ENCODE results near the gene DRC7. TPM values are rescaled to one million over a fixed set of nuclear protein-coding genes. Genes with fewer than 3 reads are reported as not detected.

Gene DRC7
- total RNA-seq, 2 donors from 2014 or later, result not detected

DNA sequence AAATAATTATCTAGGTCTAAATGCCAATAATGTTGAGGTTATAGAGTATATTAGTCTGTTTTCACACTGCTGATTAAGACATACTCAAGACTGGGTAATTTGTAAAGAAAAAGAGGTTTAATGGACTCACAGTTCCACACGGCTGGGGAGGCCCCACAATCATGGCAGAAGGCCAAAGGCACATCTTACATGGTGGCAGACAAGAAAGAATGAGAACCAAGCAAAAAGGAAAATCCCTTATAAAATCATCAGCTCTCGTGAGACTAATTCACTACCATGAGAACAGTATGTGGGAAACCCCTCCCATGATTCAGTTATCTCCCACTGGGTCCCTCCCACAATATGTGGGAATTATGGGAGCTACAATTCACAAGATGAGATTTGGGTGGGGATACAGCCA lies 38.1 kb downstream of the DRC7 start:
- Histone ChIP-seq H3K9ac (ENCODE audit: low read depth in 2 of 2, low read length in 2 of 2) (no peak overlapping the region), H3K4me1 (peaks cover 6% of the 10 kb centered on the region), H3K9me3 (no peaks in the 10 kb centered on the region), H3K27ac (no peak overlapping the region), H3K27me3 (no peaks in the 10 kb centered on the region), H3K36me3 (no peaks in the 10 kb centered on the region), H3K4me3 (no peak overlapping the region)
- TF ChIP-seq, protein P1, sequence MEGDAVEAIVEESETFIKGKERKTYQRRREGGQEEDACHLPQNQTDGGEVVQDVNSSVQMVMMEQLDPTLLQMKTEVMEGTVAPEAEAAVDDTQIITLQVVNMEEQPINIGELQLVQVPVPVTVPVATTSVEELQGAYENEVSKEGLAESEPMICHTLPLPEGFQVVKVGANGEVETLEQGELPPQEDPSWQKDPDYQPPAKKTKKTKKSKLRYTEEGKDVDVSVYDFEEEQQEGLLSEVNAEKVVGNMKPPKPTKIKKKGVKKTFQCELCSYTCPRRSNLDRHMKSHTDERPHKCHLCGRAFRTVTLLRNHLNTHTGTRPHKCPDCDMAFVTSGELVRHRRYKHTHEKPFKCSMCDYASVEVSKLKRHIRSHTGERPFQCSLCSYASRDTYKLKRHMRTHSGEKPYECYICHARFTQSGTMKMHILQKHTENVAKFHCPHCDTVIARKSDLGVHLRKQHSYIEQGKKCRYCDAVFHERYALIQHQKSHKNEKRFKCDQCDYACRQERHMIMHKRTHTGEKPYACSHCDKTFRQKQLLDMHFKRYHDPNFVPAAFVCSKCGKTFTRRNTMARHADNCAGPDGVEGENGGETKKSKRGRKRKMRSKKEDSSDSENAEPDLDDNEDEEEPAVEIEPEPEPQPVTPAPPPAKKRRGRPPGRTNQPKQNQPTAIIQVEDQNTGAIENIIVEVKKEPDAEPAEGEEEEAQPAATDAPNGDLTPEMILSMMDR (IDR thresholded peaks at IDR 0.05), result no peak
- no peak for DNase-seq
- intact Hi-C loops (cut with DNase I), result no loop called here

DNA sequence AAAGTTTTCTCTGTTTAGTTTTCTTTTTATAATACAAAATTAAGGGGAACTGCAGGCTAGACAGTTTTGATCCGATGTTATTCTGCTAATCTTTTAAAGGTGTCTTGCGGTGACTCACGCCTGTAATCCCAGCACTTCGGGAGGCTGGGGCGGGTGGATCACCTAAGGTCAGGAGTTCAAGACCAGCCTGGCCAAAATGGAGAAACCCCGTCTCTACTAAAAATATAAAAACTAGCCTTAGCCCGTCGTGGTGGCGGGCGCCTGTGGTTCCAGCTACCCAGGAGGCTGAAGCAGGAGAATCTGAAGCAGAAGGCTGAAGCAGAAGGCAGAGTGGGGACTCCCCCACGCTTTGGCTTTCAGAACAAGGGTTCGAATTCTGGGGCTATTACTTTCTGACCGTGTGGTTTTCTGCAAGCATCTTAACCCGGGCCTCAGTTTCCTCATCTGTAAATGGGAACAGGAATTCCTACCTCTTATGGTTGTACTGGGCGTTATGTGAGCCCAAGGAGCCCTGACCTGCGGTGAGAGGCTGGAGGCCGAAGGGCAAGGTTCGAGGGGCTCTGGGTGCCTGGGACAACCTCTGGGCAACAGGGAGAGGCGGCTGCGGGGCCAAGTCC lies 39.8 kb downstream of the DRC7 start:
- Histone ChIP-seq H3K27ac (peak overlapping the region; percentile 67), H3K4me1 (peaks cover 6% of the 10 kb centered on the region), H3K9me3 (no peaks in the 10 kb centered on the region), H3K4me3 (peak overlapping the region; percentile 63), H3K36me3 (no peaks in the 10 kb centered on the region), H3K9ac (ENCODE audit: low read depth in 2 of 2, low read length in 2 of 2) (peak overlapping the region; percentile 91 to 93), H3K27me3 (no peaks in the 10 kb centered on the region)
- intact Hi-C loops (cut with DNase I), result no loop called here
- no peak for DNase-seq
- TF ChIP-seq, protein P1 (IDR thresholded peaks at IDR 0.05), result no peak

DNA sequence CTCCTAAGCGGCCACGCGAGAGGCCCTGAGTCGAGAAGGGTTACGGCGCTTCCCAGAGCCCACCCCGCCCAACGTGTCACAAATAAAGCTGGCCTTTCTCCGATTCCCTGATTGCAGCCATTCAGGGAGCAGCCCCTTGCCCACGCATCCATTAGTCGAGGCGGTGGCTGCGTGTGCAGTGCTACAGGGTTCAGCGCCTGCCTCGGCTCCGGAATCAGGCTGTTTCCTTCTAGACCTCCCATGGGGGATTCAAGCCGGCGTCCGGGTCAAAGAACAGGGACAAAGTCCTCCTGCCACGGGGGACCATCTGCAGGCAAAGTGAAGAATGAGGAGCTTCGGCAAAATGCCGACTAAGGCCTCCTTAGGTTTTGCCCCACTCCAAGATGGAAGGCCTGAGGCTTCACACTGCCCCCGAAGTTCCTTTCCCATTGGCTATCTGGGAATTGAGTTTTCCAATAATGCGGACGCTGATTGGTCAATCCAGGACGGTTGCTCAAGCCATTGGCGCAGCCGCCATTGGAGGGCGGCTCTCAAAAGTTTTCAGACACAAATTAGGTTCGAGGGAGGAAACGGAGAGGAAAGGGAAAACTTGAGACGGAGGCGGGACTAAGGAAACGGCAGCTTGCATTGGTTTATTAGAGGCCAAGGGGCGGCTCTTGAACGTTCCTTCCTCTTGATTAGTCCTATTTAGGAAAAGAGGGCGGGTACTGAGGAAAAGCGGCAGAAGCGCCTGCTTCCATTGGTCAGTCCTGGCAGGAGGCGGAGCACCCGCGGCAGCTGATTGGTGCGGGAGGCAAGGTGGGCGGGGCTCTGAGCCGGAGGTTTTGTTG lies 40.5 kb downstream of the DRC7 start:
- Histone ChIP-seq H3K9me3 (no peaks in the 10 kb centered on the region), H3K27me3 (no peaks in the 10 kb centered on the region), H3K4me3 (peak overlapping the region; percentile 80), H3K36me3 (no peaks in the 10 kb centered on the region), H3K4me1 (peaks cover 6% of the 10 kb centered on the region), H3K9ac (ENCODE audit: low read depth in 2 of 2, low read length in 2 of 2) (peak overlapping the region; percentile 92 to 93), H3K27ac (peak overlapping the region; percentile 67)
- peak; percentile 98 for DNase-seq
- intact Hi-C loops (cut with DNase I), result no loop called here
- TF ChIP-seq, protein P1 (IDR thresholded peaks at IDR 0.05), result no peak

DNA sequence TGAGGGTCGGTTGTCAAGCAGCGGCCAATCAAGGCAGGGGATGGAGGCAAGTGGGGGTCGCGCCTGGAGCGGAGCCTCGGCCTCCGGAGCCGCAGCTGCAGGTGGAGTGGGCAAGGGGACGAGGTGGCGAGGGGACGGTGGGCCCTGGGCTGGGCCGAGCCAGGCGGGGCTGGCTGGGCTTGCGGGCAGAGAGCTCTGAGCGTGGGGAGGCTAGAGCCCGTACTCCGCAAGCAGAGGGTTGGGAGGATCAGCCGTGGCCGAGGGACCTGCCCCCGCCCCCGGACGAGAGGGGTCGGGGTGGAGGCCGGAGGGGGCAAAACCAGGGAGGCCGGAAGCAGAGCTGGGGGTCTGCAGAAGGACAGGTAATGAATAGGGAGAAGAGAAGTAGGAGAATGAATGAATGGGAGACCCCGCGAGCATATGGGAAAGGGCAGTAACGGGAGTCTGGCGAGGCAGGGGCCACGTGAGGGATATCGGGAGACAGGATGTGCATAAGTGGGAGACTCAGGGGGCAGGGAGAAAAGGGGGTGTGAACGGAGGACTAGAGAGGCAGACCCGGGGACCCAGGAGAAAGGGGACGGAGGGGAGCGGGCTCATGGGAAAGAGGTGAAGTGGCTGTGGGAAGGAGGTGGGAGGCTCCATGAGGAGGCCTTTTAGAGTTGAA lies 41.3 kb downstream of the DRC7 start, which contains the start of gene KATNB1:
TSS of gene KATNB1 (plus strand) at position 16 of the 664 bp plus-strand sequence. CDS start 1,474 bp downstream, outside the sequence.
- intact Hi-C loops (cut with DNase I), result no loop called here
- Histone ChIP-seq H3K27ac (peak within 1 kb of the TSS; percentile 67), H3K4me1 (peaks cover 6% of the 10 kb centered on the region), H3K9ac (ENCODE audit: low read depth in 2 of 2, low read length in 2 of 2) (peak within 1 kb of the TSS; percentile 92 to 93), H3K27me3 (no peaks in the 10 kb centered on the region), H3K4me3 (peak within 1 kb of the TSS; percentile 80), H3K36me3 (no peaks in the 10 kb centered on the region), H3K9me3 (no peaks in the 10 kb centered on the region)
- TF ChIP-seq, protein P1 (IDR thresholded peaks at IDR 0.05), result no peak
- peak; percentile 33 for DNase-seq
